HG03060 (cell line): ENCODE measurements around the gene DMKN.
"Not testable (repeated sequence)": the region's sequence is repeated elsewhere in the genome, so short reads cannot be mapped to it uniquely, and the experiment has no call there.

Source experiments
- ATAC-seq: cut with Tn5 transposase; IDR thresholded peaks from one replicate; pipeline ENCODE4 v1.9.1; 2021; ENCODE audit warnings: low read depth, moderate number of reproducible peaks; ENCODE audit not compliant: unreplicated experiment

Gene DMKN

GRCh38 chr19:35471075-35471474 is 42.4 kb downstream of the DMKN start:
- not testable (repeated sequence) for ATAC-seq

DNA sequence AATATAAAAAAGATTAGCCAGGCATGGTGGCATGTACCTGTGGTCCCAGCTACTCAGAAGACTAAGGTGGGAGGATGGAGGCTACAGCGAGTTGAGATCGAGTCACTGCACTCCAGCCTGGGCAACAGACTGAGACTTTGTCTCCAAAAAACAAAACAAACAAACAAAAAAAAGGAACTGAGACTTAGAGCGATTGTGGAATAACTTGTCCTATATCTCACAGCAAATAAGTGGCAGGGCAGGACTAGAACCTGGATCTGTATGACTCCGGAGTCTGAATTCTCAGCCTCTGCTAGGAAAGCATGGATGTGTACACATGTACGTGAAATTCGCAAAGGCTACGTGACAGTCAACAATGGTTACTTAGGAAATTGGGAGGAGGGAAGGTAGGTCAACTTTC is 43.3 kb downstream of the DMKN start:
- no peak for ATAC-seq

DNA sequence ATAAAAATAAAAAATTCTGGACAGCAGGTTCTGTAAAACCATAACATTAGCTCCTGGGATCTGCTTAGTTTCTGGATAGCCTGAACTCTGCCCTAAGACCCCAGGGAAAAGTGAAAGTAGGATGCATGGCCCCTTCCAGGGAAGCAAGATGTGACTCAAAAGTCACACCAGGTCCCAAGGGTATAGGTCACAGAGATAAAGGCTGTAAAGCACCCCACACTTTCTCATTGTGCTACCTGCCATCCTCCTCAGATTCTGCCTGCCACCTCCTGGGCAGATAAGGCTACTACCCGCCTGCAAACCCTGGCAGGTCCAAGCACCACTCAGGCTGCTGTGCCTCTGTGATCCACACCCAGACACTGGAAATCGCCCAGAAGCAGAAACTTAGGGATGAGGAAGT is 44.8 kb downstream of the DMKN start:
- no peak for ATAC-seq

- ATAC-seq = no peak
Observed at GRCh38 chr19:35466259-35466658, 47.2 kb downstream of the DMKN start.

GRCh38 chr19:35462956-35463355 is 50.5 kb downstream of the DMKN start:
- not testable (repeated sequence) for ATAC-seq

- ATAC-seq = peak; percentile 54
Observed at GRCh38 chr19:35462476-35462953, 50.9 kb downstream of the DMKN start.

GRCh38 chr19:35461788-35462187 is 51.7 kb downstream of the DMKN start:
- not testable (repeated sequence) for ATAC-seq

DNA sequence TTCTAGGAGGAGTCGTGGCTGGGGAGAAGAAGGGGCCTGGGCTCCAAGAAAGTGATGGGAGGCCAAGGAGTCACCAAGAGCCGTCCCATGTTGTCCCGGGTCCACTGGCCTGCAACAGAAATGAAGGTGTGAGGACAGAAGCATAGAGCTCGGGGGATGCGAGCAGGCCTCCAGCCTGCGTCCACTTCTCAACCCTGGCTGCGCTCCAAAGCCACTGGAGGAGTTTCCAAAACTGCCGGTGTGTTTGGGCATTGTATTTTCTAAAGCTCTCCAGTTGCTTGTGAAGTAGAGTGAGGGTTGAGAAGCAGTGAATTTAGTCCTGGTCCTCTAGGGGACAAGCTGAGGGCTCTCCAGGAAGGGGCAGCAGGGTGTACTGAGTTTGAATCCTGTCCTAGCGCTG is 52.4 kb downstream of the DMKN start:
- ATAC-seq = no peak

DNA sequence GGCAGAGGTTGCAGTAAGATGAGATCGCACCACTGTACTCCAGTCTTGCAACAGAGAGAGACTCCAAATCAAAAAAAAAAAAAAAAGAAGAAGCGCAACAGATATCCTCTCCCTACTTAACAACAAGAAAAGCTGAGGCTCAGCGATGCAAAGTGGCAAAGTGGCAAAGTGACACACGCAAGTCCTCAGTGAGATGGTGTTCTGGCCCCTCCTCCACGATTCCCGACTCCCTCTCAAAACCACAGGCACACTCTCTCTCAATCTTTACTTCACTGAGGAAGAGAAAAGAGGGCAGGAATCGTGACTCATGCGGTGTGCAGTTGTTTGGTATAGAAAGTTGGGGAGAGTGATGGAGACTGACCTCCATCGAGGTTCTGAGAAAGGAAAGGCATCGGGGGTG is 52.8 kb downstream of the DMKN start:
- ATAC-seq = no peak

GRCh38 chr19:35459414-35460082 is 53.9 kb downstream of the DMKN start:
- no peak for ATAC-seq

GRCh38 chr19:35458731-35459391 is 54.6 kb downstream of the DMKN start:
- ATAC-seq = no peak

DNA sequence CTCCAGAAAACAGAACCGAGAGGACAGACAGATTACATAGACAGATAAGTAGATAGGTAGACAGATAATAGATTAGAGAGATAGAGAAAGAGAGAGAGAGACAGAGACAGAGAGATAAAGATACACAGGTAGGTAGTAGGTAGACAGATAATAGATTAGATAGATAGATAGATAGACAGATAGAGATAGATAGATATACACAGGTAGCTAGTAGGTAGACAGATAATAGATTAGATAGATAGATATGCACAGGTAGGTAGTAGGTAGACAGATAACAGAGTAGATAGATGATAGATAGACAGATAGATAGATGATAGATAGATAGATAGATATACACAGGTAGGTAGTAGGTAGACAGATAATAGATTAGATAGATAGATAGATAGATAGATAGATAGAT is 55.3 kb downstream of the DMKN start:
- ATAC-seq = no peak

- ATAC-seq = no peak
Observed at GRCh38 chr19:35457173-35457572, 56.3 kb downstream of the DMKN start.

GRCh38 chr19:35455616-35456201 is 57.7 kb downstream of the DMKN start:
- no peak for ATAC-seq

- ATAC-seq = no peak
Observed at GRCh38 chr19:35454663-35455062, 58.8 kb downstream of the DMKN start.

DNA sequence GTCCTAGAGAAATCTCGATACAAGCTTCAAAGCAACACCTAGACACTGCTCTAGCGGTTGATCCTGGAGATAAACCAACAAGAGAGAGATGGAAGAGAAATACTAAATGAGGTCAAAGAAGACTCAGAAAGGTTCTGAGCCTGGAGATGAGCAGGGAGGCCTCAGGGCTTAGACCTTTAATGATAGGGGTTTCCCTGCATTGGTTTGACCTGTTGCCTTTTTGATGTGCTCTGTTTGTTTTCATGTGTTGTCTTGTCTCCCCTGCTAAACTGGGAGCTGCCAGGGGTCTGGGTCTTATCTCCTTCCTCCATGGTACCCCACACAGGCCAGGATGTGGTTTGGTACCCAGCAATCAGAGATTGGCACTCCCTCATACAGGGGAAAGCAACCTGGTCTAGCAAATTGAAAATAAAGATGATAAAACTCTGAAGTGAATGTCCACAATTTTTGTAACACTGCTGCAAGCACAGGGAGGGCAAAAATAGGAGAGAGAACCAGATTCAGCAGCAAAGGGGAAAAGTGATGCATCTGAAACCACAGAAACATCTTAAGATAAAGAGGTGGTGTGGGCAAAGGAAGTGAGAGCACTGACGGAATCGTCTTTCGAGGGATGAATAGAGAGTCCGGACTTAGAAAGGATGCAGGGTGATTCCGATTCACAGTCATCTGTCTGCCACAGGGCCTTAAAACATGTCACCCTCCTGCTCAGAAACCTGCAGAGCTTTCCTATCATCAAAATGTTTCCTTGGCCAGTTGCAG is 61.9 kb downstream of the DMKN start:
- ATAC-seq = no peak

- no peak for ATAC-seq
Observed at GRCh38 chr19:35449359-35450043, 63.9 kb downstream of the DMKN start.

DNA sequence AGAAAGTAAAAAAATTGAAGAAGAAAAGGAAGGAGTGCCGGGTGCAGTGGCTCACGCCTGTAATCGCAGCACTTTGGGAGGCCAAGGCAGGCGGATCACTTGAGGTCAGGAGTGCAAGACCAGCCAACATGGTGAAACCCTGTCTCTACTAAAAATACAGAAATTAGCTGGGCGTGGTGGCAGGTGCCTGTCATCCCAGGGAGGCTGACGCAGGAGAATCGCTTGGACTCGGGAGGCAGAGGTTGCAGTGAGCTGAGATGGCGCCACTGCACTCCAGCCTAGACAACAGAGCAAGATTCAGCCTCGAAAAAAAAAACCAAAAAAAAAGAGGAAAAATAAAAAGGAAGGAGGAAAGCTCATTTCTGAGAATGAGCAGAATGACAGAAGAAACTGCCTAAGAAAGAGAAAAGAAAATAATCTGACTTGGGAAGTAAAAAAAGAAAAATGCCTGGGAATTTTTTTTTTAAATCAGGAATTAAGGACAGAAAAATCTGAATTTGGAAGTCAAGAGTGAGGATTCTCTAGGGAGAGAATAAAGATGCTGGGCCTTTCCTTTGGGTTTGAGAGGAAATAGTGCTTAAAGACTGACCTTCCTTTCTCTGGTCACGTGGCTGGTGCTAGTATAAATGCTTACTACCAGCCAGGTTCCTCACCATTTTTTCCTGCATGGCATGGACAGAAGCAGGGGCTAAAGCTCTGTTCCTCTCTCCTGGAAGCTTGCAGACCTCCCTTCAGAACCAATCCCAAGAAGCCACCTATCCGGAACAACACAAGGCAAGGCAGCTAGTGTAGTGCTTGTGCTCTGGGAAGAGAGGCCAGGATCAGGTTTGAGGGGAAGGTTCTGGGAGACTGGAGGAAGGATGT is 65.6 kb downstream of the DMKN start, which contains the start of gene FFAR2:
TSS of gene FFAR2 (plus strand) at position 652 of the 864 bp plus-strand sequence. CDS start 1,458 bp downstream, outside the sequence.
- ATAC-seq = no peak
